ENCODE results near the gene OR51E1.

GRCh38 chr11:4671741-4672140 is 28.0 kb downstream of the OR51E1 start:
- TF ChIP-seq, protein P1, sequence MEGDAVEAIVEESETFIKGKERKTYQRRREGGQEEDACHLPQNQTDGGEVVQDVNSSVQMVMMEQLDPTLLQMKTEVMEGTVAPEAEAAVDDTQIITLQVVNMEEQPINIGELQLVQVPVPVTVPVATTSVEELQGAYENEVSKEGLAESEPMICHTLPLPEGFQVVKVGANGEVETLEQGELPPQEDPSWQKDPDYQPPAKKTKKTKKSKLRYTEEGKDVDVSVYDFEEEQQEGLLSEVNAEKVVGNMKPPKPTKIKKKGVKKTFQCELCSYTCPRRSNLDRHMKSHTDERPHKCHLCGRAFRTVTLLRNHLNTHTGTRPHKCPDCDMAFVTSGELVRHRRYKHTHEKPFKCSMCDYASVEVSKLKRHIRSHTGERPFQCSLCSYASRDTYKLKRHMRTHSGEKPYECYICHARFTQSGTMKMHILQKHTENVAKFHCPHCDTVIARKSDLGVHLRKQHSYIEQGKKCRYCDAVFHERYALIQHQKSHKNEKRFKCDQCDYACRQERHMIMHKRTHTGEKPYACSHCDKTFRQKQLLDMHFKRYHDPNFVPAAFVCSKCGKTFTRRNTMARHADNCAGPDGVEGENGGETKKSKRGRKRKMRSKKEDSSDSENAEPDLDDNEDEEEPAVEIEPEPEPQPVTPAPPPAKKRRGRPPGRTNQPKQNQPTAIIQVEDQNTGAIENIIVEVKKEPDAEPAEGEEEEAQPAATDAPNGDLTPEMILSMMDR (IDR thresholded peaks at IDR 0.05) = no peak
- no peak for TF ChIP-seq POLR2A (IDR thresholded peaks at IDR 0.05)

All from uterus (tissue), 2 donors.